Mammary epithelial cell (primary cell): ENCODE measurements around the gene LCOR.

ENCODE experiments used
- CTCF ChIP-seq, 2 donors: IDR thresholded peaks in 1 of 2; conservative IDR thresholded peaks in 1 of 2; 2 replicates each; pipeline ENCODE4 v1.5.1; 2011 to 2012; ENCODE audit warnings: inconsistent platforms in 2 of 2, low read length in 2 of 2, mild to moderate bottlenecking in 2 of 2, control low read depth in 1 of 2, low read depth in 1 of 2; ENCODE audit not compliant: insufficient read depth in 1 of 2; ENCODE audit errors: extremely low read depth in 1 of 2
- EZH2 ChIP-seq: IDR thresholded peaks from 2 replicates; pipeline ENCODE4 v1.6.1; 2012; ENCODE audit warnings: low read length, inconsistent platforms, borderline replicate concordance

- TF ChIP-seq EZH2 (no peak), CTCF (conservative IDR thresholded peaks at IDR 0.05 in 1 of 2, IDR thresholded peaks at IDR 0.05 in 1 of 2; ENCODE audit: extremely low read depth in 1 of 2, insufficient read depth in 1 of 2, low read depth in 1 of 2, low read length in 2 of 2) (no peak)
These were observed 86.3 kb downstream of the LCOR start for GRCh38 chr10:96918214-96919002.
